ENCODE measurements around the gene ABHD14A. TPM values are rescaled to one million over a fixed set of nuclear protein-coding genes. Genes with fewer than 3 reads are reported as not detected.

Gene ABHD14A
- total RNA-seq, 4 donors from 2014 or later, result 1.8 to 16.6 (median 10.5) TPM

DNA sequence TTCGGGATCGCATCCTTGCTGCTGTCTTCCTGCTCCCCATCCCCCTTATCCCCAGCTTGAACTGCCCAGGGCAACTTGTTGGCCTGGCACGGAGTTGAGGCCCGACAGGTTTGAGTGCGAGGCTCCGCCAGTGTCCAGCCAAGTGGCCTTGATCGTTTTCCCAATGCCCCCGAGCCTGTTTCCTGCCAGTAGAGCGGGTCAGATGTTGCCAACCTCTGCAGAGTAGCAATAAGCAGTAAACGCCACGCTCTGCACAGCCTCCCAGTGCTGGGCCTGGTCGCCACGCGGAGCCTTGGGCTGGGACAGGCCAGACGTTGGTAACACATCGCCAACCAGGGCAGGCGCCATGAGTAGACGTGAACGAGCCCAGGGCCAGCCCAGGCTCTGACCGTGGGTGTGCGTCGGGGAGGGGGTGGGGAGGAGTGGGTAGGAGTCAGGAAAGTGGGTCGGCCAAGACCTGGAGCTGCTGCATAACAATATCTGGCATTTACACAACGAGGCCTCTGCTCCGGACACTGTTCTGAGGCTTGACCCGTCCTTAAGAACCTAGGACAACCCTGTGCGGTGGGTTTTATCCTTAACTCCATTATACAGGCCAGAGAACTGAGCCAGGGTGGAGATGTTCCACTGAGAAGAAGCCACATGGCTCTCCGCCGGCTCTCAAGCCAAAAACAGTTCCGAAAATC is 444 bp upstream of the ABHD14A start:
- Histone ChIP-seq H3K4me3 (peak overlapping the region; percentile 58 to 96), H3K4me1 (peaks cover 0 to 8% of the 10 kb centered on the region in 2 donors), H3K27me3 (no peaks in the 10 kb centered on the region), H3K36me3 (no peaks in the 10 kb centered on the region), H3K9me3 (no peaks in the 10 kb centered on the region), H3K27ac (peak overlapping the region; percentile 91 to 97)
- DNase-seq, result peak; percentile 49 to 53
- no peak for TF ChIP-seq POLR2A (IDR thresholded peaks at IDR 0.05)
- TF ChIP-seq, protein P1, sequence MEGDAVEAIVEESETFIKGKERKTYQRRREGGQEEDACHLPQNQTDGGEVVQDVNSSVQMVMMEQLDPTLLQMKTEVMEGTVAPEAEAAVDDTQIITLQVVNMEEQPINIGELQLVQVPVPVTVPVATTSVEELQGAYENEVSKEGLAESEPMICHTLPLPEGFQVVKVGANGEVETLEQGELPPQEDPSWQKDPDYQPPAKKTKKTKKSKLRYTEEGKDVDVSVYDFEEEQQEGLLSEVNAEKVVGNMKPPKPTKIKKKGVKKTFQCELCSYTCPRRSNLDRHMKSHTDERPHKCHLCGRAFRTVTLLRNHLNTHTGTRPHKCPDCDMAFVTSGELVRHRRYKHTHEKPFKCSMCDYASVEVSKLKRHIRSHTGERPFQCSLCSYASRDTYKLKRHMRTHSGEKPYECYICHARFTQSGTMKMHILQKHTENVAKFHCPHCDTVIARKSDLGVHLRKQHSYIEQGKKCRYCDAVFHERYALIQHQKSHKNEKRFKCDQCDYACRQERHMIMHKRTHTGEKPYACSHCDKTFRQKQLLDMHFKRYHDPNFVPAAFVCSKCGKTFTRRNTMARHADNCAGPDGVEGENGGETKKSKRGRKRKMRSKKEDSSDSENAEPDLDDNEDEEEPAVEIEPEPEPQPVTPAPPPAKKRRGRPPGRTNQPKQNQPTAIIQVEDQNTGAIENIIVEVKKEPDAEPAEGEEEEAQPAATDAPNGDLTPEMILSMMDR (IDR thresholded peaks at IDR 0.05), result peak in 1 of 4 experiments; percentile 29
- intact Hi-C loops (cut with DNase I; ENCODE audit: low total_unique reads), result no loop called here

DNA sequence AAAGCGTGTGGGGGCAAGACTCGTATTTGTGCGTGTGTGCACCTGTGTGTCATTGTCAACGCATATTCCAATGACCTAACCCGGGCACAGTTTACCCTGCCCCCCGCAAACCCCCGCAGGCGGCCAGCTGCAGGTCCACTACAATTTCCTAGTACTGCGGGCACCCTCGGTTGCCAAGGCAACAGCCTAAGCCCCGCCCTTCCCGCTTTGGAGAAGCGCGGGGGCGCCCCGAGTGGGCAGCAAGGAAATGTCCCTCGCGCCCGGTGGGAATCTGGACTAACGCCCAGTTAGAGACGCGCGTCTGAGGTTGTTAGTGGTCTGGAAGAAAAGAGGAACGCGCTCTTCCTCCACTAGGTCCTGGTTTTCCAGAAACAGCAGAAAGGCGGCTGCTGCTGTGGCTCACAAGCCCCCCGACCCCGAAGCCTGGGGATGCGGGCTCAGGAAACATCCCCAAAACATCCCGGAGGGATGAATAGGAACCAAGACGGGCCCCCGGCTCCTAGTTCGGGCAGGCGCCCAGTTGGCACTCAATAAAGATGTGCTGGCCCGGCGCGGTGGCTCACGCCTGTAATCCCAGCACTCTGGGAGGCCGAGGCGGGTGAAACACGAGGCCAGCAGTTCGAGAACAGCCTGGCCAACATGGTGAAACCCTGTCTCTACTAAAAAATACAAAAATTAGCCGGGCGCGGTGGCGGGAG is 1.1 kb downstream of the ABHD14A start:
- intact Hi-C loops (cut with DNase I; ENCODE audit: low total_unique reads), result no loop called here
- peaks cover 0 to 8% of the 10 kb centered on the region in 2 donors for H3K4me1 ChIP-seq
- H3K27ac ChIP-seq, result peak overlapping the region; percentile 91 to 97
- H3K4me3 ChIP-seq, result peak overlapping the region; percentile 58 to 96
- peak; percentile 78 to 84 for DNase-seq
- TF ChIP-seq, protein P1 (IDR thresholded peaks at IDR 0.05), result no peak
- TF ChIP-seq POLR2A (IDR thresholded peaks at IDR 0.05), result no peak
- H3K27me3 ChIP-seq, result no peaks in the 10 kb centered on the region
- H3K9me3 ChIP-seq, result no peaks in the 10 kb centered on the region
- H3K36me3 ChIP-seq, result no peaks in the 10 kb centered on the region

DNA sequence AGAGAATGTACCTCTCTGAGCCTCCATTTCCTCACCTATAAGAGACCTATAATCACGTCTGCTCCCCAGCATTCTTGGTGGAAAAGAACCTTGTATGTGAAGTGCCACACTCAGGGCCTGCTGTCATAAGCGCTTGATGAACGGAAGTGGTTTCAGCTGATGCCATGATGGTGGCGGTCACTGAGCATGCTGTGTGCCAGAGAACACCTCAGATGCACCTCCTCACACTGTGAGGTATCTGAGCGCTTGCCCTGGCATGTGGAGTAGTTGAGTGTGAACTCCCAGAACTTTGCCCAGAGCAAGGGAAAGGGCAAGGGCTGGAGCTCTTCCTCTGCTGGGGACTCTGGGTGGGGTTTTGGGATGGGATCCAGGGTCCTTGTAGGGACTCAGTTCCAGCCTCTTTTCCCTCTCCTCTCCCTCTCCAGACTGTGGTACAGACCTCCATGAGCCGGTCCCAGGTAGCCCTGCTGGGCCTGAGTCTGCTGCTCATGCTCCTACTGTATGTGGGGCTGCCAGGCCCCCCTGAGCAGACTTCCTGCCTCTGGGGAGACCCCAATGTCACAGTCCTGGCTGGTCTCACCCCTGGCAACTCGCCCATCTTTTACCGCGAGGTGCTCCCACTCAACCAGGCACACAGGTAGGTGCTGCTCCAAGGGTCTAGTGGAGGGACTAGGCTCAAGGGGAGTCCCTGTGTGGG is 2.7 kb downstream of the ABHD14A start:
- no peak for TF ChIP-seq POLR2A (IDR thresholded peaks at IDR 0.05)
- Histone ChIP-seq H3K9me3 (no peaks in the 10 kb centered on the region), H3K4me1 (peaks cover 0 to 8% of the 10 kb centered on the region in 2 donors), H3K27me3 (no peaks in the 10 kb centered on the region), H3K27ac (no peak overlapping the region), H3K36me3 (no peaks in the 10 kb centered on the region), H3K4me3 (no peak overlapping the region)
- DNase-seq, result no peak
- intact Hi-C loops (cut with DNase I; ENCODE audit: low total_unique reads), result no loop called here

DNA sequence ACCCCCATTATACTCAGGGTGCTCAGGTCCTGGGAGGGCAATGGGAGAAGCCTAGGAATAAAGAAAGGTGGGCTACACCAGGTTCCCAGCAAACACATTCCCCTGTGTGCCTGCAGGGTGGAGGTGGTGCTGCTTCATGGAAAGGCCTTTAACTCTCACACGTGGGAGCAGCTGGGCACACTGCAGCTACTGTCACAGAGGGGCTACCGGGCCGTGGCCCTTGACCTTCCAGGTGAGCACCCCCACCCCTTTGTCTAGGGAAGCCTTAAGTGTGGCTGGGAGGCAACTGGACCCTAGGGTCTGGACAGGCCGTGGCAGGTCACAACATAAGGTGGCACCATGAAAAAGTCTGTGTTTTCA is 3.3 kb downstream of the ABHD14A start:
- intact Hi-C loops (cut with DNase I; ENCODE audit: low total_unique reads), result no loop called here
- H3K4me1 ChIP-seq, result peaks cover 0 to 8% of the 10 kb centered on the region in 2 donors

DNA sequence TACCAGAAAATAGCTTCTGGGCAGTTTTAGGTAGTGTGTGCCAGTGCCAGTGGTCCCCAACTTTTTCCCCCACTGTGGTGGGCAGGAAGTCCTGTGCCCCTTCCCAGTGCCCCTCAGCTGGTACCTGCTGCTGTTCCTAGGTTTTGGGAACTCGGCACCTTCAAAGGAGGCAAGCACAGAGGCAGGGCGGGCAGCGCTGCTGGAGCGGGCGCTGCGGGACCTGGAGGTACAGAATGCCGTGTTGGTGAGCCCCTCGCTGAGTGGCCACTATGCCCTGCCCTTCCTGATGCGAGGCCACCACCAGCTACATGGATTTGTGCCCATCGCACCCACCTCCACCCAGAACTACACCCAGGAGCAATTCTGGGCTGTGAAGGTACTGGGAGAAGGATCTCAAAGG is 5.4 kb downstream of the ABHD14A start:
- Histone ChIP-seq H3K4me1 (peaks cover 0 to 8% of the 10 kb centered on the region in 2 donors), H3K9me3 (no peaks in the 10 kb centered on the region), H3K27me3 (no peaks in the 10 kb centered on the region), H3K4me3 (no peak overlapping the region), H3K36me3 (no peaks in the 10 kb centered on the region), H3K27ac (no peak overlapping the region)
- intact Hi-C loops (cut with DNase I; ENCODE audit: low total_unique reads), result no loop called here
- TF ChIP-seq POLR2A (IDR thresholded peaks at IDR 0.05), result no peak
- TF ChIP-seq, protein P1 (IDR thresholded peaks at IDR 0.05), result no peak
- DNase-seq, result no peak

More for the DNA sequence above, 3.3 kb downstream of the ABHD14A start:
- Histone ChIP-seq H3K4me3 (no peak overlapping the region), H3K36me3 (no peaks in the 10 kb centered on the region), H3K27ac (no peak overlapping the region), H3K27me3 (no peaks in the 10 kb centered on the region), H3K9me3 (no peaks in the 10 kb centered on the region)
- TF ChIP-seq, protein P1 (IDR thresholded peaks at IDR 0.05), result no peak
- TF ChIP-seq POLR2A (IDR thresholded peaks at IDR 0.05), result no peak
- DNase-seq, result no peak

All from uterus (tissue), 4 donors.